GM19193 (cell line): ENCODE measurements around the gene WRAP73.

Experiments used
- POLR2A ChIP-seq: IDR thresholded peaks from 4 replicates; pipeline ENCODE4 v1.6.1; 2011; ENCODE audit not compliant: insufficient read depth, insufficient read length; ENCODE audit errors: extremely low read depth

WRAP73 gene

DNA sequence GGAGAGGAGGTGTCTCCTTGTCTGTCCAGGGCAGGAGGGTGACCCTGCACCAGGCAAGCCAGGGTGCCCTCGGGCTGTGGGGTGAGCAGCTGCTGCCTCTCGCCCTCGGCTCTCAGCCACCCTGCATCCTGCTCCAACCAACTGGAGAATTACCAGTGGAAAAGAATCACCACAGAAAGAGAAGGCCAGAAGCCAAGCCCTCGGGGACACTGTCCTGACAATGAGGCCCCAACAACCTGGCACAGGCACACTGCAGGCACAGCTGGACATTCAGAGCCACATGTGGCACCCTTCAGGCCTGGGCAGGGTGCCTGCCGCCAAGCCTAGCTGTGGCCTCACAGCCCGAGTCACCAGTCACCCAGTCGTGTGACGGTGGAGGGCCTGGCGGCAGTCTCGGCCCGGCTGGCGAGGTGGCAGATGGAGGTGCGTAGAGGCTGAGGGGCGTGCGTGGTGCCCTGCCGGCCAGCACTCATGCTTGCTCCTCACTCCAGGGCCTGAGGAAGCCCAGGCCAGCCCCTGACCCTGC, 50.6 kb downstream of the WRAP73 start:
- no peak for TF ChIP-seq POLR2A

DNA sequence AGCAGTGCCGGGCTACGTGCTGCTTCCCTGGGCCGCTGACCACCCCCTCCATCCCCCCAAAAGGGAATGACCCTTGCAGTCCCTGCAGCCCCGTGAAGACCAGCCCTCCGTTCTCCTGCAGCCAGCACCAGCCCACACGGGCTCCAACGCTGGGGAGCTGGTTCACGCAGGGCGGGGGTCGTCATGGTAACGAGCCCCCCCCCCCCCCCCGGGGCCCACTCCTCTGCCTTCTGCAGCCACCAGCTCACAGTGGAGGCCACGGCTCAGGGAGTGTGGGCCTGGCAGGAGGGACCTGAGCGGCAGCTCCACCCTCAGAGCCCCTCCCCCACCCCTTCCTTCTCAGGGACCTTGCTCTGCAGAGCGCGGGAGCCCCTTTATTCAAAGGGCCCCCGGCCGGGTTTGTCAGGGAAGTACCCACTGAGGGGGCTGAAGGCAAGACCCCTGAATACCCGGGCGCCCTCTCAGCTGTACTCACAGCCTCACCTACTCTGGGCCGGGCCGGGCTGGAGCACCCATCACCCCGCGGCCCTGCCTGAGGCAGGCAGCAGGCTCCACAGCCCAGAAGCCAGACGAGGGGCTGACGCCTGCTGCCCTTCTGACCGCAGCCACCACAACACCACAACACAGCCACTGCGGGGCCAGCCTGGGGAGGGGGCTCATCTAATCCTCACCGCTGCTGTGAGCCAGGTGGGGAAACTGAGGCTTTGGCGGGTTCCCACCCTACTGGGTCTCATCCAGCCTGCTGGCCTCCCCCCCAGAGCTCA, 51.2 kb downstream of the WRAP73 start:
- no peak for TF ChIP-seq POLR2A

GRCh38 chr1:3598051-3598491, 51.8 kb downstream of the WRAP73 start:
- no peak for TF ChIP-seq POLR2A

GRCh38 chr1:3597599-3597964, 52.3 kb downstream of the WRAP73 start:
- TF ChIP-seq POLR2A, result no peak

- TF ChIP-seq POLR2A, result no peak
Observed at GRCh38 chr1:3596663-3597598, 53.0 kb downstream of the WRAP73 start.

DNA sequence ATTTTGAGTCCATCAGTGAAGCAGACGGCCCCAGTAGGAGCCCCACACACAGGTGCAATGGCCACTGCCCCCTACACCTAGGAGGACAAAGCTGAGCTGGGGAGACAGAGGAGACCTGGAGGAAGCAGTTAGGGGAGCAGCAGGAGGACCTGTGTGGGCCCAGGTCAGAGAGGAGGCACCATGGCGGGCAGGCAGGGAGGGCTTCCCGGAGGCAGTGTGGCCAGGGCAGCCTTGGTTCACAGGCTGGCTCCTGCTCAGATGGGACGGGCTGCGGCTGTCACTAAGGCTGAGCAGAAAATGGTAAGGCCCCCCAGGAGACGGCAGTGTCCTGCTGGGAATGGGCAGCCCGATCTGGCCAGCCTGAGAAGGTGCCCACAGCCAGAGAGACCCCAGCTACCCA, 54.0 kb downstream of the WRAP73 start:
- no peak for TF ChIP-seq POLR2A

DNA sequence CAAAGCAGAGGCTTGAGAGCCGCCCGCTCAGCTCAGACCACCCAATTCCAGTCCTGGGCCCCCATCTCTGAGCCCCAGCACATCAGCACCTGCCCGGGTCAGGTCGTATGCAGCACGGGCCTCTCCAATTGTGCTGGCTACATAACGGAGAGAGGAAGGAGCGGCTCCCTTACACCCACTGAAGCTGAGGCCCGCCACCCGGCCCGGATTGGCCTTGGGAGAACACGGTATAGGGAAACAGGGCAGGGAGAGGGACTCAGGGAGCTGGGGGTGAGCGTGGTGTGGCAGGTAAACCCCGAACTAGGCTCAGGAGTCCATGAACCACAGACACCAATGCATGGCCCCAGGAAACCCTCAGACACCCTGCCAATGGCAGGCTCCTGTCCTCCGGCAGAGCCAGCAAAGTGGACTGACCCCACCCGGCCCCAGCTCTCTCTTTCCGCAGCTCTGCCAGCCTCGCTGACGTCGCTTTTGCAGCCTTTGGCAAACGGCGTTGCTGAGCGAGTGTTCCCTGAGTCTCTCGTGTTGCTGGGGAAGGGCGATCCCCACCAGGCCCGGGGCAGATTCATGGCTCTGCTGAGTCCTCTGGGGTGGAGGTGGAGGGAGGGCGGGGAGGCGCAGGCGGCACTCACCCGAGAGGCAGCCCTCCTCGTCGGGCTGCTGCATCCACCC, 55.1 kb downstream of the WRAP73 start:
- TF ChIP-seq POLR2A, result no peak

GRCh38 chr1:3593745-3594144, 56.2 kb downstream of the WRAP73 start:
- TF ChIP-seq POLR2A, result no peak

- no peak for TF ChIP-seq POLR2A
Observed at GRCh38 chr1:3593334-3593733, 56.6 kb downstream of the WRAP73 start.

DNA sequence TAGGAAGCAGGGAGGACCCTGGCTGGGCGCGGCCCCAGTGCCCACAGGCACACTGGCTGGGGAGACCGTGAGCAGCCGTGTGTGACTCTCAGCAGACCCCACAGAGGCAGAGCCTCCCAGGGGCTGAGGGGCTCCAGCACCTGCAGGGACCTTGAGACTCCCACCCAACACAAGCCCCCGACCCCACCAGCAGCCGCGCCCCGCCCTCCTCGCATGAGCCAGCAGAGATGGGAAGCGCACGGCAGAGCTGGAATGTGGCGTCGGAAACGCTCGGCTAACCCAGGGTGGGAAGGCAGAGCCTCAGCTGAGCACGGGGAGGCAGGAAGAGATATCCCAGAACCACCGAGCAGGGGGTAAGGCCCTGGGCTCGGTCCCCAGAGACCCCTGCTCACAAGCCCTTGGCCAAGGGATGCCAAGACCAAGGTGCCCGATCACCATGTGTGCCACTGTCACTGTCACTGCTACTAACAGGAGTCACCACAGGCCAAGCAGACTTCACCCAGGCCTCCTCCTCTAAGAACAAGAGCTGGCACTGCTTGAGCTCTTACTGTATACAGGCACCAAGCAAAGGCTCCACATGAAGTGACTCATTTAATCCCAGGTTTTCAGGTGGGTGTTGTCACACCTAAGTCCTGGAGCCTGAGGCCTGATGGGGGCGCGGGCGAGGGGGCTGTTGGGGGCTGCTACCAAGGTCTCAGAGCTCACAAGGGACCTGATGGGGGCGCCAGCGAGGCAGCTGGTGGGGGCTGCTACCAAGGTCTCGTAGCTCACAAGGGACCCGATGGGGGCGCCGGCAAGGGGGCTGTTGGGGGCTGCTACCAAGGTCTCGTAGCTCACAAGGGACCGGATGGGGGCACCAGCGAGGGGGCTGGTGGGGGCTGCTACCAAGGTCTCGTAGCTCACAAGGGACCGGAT, 58.7 kb downstream of the WRAP73 start:
- no peak for TF ChIP-seq POLR2A

- TF ChIP-seq POLR2A, result no peak
Observed at GRCh38 chr1:3590139-3590763, 59.7 kb downstream of the WRAP73 start.

DNA sequence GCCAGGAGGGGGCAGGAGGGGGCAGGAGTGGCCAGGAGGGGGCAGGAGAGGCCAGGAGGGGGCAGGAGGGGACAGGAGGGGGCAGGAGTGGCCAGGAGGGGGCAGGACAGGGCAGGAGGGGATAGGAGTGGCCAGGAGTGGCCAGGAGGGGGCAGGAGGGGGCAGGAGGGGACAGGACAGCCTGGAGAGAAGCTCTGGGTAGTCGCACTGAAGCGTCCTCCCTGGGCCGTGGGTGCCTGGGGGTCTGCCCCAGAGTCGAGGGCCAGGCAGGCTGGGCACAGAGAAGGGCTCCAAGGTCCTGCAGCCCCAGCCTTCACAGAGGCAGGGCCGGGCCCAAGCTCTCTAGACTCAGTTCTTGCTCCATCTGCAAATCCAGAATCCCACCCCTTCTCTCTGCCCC, 61.5 kb downstream of the WRAP73 start:
- no peak for TF ChIP-seq POLR2A

- TF ChIP-seq POLR2A, result no peak
Observed at GRCh38 chr1:3586986-3587759, 62.7 kb downstream of the WRAP73 start.
